Keratinocyte (primary cell): ENCODE measurements around the gene MORC4. TPM values are rescaled to one million over a fixed set of nuclear protein-coding genes. Genes with fewer than 3 reads are reported as not detected.

Experiments used
- DNase-seq: peaks from one replicate; pipeline ENCODE4 v3.0.0-alpha.2; 2011; ENCODE audit warnings: low read depth, missing footprints, low spot score
- FAIRE-seq: peaks from 2 replicates; lab custom pipeline; 2011; peaks lifted over from hg19 to GRCh38; lab: Jason Lieb, UNC
- H2AFZ ChIP-seq: 2 replicates; pipeline ENCODE4 v1.6.0; 2012; ENCODE audit warnings: low read length, control low read depth, inconsistent platforms; ENCODE audit not compliant: control insufficient read depth
- H3K27ac ChIP-seq: 2 replicates; pipeline ENCODE4 v1.5.1; 2011; ENCODE audit warnings: low read length; ENCODE audit not compliant: control insufficient read depth, insufficient read depth
- H3K27me3 ChIP-seq: 3 replicates; pipeline ENCODE4 v1.6.0; 2011; ENCODE audit warnings: low read length; ENCODE audit not compliant: control insufficient read depth, insufficient read depth; ENCODE audit errors: extremely low read depth
- H3K36me3 ChIP-seq, 2 experiments: 2 replicates in 1 of 2; 3 replicates in 1 of 2; pipeline ENCODE4 v1.5.1; 2011; ENCODE audit warnings: low read length in 2 of 2, mild to moderate bottlenecking in 1 of 2; ENCODE audit not compliant: control insufficient read depth in 2 of 2, insufficient read depth in 2 of 2; ENCODE audit errors: extremely low read depth in 1 of 2
- H3K4me1 ChIP-seq: 3 replicates; pipeline ENCODE4 v1.5.1; 2011; ENCODE audit warnings: low read length; ENCODE audit not compliant: control insufficient read depth, insufficient read depth; ENCODE audit errors: extremely low read depth
- H3K4me2 ChIP-seq: 3 replicates; pipeline ENCODE4 v1.6.0; 2011; ENCODE audit warnings: low read depth, low read length; ENCODE audit not compliant: control insufficient read depth, insufficient read depth; ENCODE audit errors: extremely low read depth
- H3K4me3 ChIP-seq, 3 experiments: fragments of 200-600 bp in 1 of 3; sonication (generic) in 1 of 3; 2 replicates in 2 of 3; 3 replicates in 1 of 3; pipeline ENCODE4 v1.5.1; 2011 to 2016; ENCODE audit warnings: low read length in 3 of 3, mild to moderate bottlenecking in 3 of 3, control low read depth in 2 of 3, inconsistent platforms in 1 of 3, low read depth in 1 of 3, mixed read lengths in 1 of 3, mixed run types in 1 of 3, moderate library complexity in 1 of 3; ENCODE audit not compliant: control insufficient read depth in 2 of 3, insufficient read depth in 2 of 3; ENCODE audit errors: extremely low read depth in 1 of 3
- H3K79me2 ChIP-seq: 2 replicates; pipeline ENCODE4 v1.6.0; 2012; ENCODE audit warnings: low read length; ENCODE audit not compliant: control insufficient read depth, insufficient read depth
- H3K9ac ChIP-seq: 3 replicates; pipeline ENCODE4 v1.6.0; 2011; ENCODE audit warnings: low read length; ENCODE audit not compliant: control insufficient read depth, insufficient read depth; ENCODE audit errors: extremely low read depth
- H3K9me1 ChIP-seq: 3 replicates; pipeline ENCODE4 v1.6.0; 2011; ENCODE audit warnings: low read length; ENCODE audit not compliant: control insufficient read depth, insufficient read depth; ENCODE audit errors: extremely low read depth
- H3K9me3 ChIP-seq: 2 replicates; pipeline ENCODE4 v1.5.1; 2012; ENCODE audit warnings: low read depth, low read length; ENCODE audit not compliant: control insufficient read depth
- H4K20me1 ChIP-seq: 3 replicates; pipeline ENCODE4 v1.6.0; 2011; ENCODE audit warnings: low read length; ENCODE audit not compliant: control insufficient read depth, insufficient read depth; ENCODE audit errors: extremely low read depth
- CTCF ChIP-seq, 3 experiments: IDR thresholded peaks in 1 of 3; conservative IDR thresholded peaks in 1 of 3; optimal IDR thresholded peaks in 1 of 3; 2 replicates in 2 of 3; 3 replicates in 1 of 3; pipeline versions ENCODE3 to v1.5.1; 2011; ENCODE audit warnings: low read length in 3 of 3, mild to moderate bottlenecking in 3 of 3, moderate library complexity in 2 of 3, control low read depth in 1 of 3, inconsistent platforms in 1 of 3; ENCODE audit not compliant: insufficient read depth in 2 of 3; ENCODE audit errors: extremely low read depth in 1 of 3
- EZH2 ChIP-seq: IDR thresholded peaks from one replicate; pipeline ENCODE4 v1.6.1; 2012; ENCODE audit warnings: inconsistent platforms, mild to moderate bottlenecking, low read length, moderate library complexity
- dilution Hi-C: fragments of 300-500 bp; cut with MboI; formaldehyde crosslinking; loops from one replicate; pipeline ENCODE4 v1.7.0; 2020; ENCODE audit warnings: low sequenced_read_pairs; ENCODE audit not compliant: extremely low pct_ligation_motif_present
- polyA plus RNA-seq, 5 experiments: library from polyadenylated mRNA; depleted of rRNA in 3 of 5; stranded (reverse) in 3 of 5; stranded (forward) in 1 of 5; unstranded in 1 of 5; fragments of >200 nt; gene quantifications; 1 replicate in 1 of 5; 2 replicates in 3 of 5; 3 replicates in 1 of 5; pipeline versions ENCODE4 v1.2.1 to v1.2.3, GENCODE V29; 2011 to 2012; ENCODE audit warnings: missing spikeins in 2 of 5, low read depth in 1 of 5, low replicate concordance in 1 of 5

The MORC4 gene
- polyA plus RNA-seq, 1 donor (not counting 4 experiments of a cell fraction or from before 2014, with no cell fraction given), result 21.0 TPM

- no peaks in the 10 kb centered on the region for H3K9me3 ChIP-seq
- no peaks in the 10 kb centered on the region for H4K20me1 ChIP-seq
- no peak overlapping the region for H3K27ac ChIP-seq
- H3K79me2 ChIP-seq, result no peaks in the 10 kb centered on the region
- no peaks in the 10 kb centered on the region for H3K27me3 ChIP-seq
- no peak for TF ChIP-seq EZH2
- TF ChIP-seq CTCF (optimal IDR thresholded peaks at IDR 0.05 in 1 of 3, IDR thresholded peaks at IDR 0.05 in 1 of 3, conservative IDR thresholded peaks at IDR 0.05 in 1 of 3; ENCODE audit: extremely low read depth in 1 of 3, insufficient read depth in 2 of 3, low read length in 3 of 3), result no peak
- H3K4me2 ChIP-seq, result no peak overlapping the region
- H3K4me3 ChIP-seq, result no peak overlapping the region
- H3K4me1 ChIP-seq, result no peaks in the 10 kb centered on the region
- no peaks in the 10 kb centered on the region for H3K36me3 ChIP-seq
- FAIRE-seq (peak; percentile 13), DNase-seq (no peak)
- dilution Hi-C loops, result no loop called here
- H3K9me1 ChIP-seq, result no peaks in the 10 kb centered on the region
- no peak overlapping the region for H2AFZ ChIP-seq
- H3K9ac ChIP-seq, result no peak overlapping the region
Observed at GRCh38 chrX:106949366-106949765, 50.6 kb downstream of the MORC4 start.

GRCh38 chrX:106948641-106949040, 51.4 kb downstream of the MORC4 start:
- H3K36me3 ChIP-seq, result no peaks in the 10 kb centered on the region
- H3K4me3 ChIP-seq, result no peak overlapping the region
- no peak overlapping the region for H3K9ac ChIP-seq
- no peaks in the 10 kb centered on the region for H3K9me3 ChIP-seq
- no peaks in the 10 kb centered on the region for H4K20me1 ChIP-seq
- TF ChIP-seq EZH2 (no peak), CTCF (optimal IDR thresholded peaks at IDR 0.05 in 1 of 3, IDR thresholded peaks at IDR 0.05 in 1 of 3, conservative IDR thresholded peaks at IDR 0.05 in 1 of 3; ENCODE audit: extremely low read depth in 1 of 3, insufficient read depth in 2 of 3, low read length in 3 of 3) (no peak)
- no peak for DNase-seq
- H3K27me3 ChIP-seq, result no peaks in the 10 kb centered on the region
- no peak for FAIRE-seq
- H3K27ac ChIP-seq, result no peak overlapping the region
- H3K4me2 ChIP-seq, result no peak overlapping the region
- H3K79me2 ChIP-seq, result no peaks in the 10 kb centered on the region
- H3K4me1 ChIP-seq, result no peaks in the 10 kb centered on the region
- H3K9me1 ChIP-seq, result no peaks in the 10 kb centered on the region
- dilution Hi-C loops, result no loop called here
- H2AFZ ChIP-seq, result no peak overlapping the region
